RPMI8226 (cell line): ENCODE results near the gene SH3BP1.

Experiments used
- DNase-seq: peaks from one replicate; pipeline ENCODE4 v3.0.0-alpha.2; 2015

SH3BP1 gene

GRCh38 chr22:37659066-37659896 lies 19.8 kb downstream of the SH3BP1 start:
- DNase-seq, result peak; percentile 56

DNA sequence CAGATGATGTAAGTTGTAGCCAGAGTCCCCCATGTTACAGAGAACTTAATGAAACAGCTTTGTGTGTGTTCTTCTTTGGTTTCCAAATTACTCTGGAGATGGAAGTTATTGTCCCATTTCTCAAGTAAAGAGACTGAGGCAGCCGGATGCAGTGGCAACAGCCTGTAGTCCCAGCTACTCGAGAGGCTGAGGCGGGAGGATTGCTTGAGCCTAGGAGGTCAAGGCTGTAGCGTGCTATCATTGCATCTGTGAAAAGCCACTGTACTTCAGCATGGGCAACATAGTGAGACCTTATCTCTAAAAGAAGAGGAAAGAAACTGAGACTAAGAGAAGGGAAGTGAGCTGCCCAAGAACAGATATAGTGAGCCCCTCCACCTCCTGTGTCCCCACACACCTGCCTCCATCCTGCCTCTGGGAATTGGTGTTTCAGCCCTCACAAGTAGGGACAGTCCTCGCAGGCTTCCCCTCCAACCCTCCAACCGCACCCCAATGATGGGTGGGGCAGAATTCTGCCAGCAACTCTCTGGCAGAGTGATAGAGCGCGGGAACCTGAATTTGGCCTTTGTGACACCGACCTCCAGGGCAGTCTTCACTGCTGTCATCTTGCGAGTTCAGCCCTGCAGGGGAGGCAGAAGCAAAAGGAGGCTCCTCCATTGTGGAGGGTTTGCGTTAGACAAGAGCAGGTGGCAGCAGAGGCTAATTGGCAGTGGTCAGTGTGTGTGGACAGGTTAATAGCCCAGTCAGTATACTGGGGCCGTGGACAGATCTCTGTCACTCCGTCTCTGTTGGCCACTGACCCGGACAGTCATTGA lies 20.6 kb downstream of the SH3BP1 start:
- DNase-seq, result peak; percentile 24

DNA sequence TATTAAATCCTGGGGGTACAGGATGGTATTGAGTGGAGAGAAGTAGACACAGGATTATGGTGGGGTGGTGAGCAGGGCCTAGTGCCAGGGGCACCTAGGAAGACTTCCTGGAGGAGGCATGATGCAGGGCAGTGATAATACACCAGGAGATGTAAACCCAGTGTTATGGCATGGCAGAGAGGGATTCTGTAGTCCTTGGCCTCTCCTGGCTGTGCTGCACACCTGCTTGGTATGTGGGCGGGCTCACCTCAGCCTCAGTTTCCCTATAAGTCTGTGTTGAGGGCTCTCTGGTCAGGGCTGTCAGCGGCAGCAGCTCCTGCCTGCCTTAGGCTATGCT lies 21.2 kb downstream of the SH3BP1 start:
- DNase-seq, result no peak

DNA sequence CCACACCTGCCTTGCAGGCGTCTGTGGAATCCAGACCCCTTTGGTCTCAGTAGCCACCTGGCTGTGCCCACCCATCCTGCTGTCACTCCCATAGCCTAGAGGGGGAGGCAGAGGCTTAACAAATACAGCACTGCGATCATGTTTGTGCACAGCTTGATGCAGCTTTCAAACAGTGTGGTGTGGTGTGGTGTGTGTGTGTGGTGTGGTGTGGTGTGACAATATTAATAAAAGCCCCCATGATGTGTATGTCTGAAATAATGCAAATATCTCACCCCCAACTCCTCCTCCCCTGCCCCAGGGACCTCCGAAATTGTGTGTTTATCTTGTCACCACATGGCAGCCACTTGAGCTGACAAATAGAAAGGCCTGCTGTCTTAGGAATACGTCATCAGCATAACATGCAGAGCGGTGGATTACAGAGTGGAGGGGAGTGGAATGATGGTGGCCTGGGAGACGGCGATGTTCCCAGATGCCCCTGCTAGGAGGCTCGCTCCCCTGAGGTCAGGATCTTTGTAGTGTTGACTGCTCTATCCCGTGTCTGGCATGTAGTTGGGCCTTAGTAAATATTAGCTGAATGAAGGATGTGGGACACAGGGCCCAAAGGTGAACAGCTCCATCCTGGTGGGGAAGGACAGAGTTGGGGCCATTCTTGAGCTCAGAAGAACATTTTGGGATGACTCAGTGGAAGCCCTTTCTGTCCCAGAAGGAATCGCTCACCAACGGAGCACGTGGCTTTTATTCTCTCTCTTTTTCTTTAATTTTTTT lies 21.9 kb downstream of the SH3BP1 start:
- DNase-seq, result no peak

DNA sequence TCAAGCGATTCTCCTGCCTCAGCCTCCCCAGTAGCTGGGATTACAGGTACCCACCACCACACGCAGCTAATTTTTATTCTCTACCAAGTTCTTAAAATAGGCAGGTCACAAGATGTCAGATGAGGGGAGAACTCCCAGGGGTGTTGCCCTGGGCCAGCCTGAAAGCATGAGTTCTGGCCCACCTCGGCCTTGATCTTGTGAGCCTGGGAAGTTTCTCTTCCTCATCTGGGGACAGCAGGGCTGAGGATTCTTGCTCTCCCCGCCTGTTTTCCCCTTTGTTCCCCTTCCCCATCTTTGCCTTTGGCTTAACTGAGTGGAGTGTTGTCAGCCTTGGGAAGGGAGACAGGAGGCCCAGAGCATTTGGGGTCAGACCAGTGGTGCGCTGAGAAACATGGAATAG lies 22.6 kb downstream of the SH3BP1 start:
- DNase-seq, result no peak

- DNase-seq, result no peak
Measured at GRCh38 chr22:37663521-37664140, 24.2 kb downstream of the SH3BP1 start.

- no peak for DNase-seq
Measured at GRCh38 chr22:37664249-37665101, 25.0 kb downstream of the SH3BP1 start.

DNA sequence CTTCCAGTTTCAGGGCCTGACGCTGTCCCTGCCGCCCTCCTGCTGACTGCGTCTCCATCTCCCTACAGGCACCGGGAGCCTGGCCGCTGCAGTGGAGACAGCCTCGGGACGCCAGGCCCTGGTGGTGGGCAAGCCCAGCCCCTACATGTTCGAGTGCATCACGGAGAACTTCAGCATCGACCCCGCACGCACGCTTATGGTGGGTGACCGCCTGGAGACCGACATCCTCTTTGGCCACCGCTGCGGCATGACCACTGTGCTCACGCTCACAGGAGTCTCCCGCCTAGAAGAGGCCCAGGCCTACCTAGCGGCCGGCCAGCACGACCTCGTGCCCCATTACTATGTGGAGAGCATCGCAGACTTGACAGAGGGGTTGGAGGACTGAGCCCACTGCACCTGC lies 26.0 kb downstream of the SH3BP1 start:
- DNase-seq, result no peak

DNA sequence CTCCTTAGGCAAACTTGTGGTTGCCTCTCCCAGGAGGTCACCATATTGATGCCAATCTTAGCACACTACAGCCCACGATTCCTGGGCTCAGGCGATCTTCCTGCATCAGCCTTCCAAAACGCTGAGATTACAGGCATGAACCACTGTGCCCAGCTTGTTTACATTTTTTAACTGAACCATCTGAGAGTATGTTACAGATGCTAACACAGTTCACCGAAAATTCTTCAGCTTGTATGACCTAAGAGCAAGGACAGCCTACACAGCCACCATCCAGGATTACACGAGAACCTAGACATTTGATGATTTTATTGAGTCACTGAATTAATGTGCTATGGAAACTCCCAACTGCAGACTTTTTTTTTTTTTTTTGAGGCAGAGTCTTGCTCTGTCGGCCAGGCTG lies 30.1 kb downstream of the SH3BP1 start:
- DNase-seq, result no peak

DNA sequence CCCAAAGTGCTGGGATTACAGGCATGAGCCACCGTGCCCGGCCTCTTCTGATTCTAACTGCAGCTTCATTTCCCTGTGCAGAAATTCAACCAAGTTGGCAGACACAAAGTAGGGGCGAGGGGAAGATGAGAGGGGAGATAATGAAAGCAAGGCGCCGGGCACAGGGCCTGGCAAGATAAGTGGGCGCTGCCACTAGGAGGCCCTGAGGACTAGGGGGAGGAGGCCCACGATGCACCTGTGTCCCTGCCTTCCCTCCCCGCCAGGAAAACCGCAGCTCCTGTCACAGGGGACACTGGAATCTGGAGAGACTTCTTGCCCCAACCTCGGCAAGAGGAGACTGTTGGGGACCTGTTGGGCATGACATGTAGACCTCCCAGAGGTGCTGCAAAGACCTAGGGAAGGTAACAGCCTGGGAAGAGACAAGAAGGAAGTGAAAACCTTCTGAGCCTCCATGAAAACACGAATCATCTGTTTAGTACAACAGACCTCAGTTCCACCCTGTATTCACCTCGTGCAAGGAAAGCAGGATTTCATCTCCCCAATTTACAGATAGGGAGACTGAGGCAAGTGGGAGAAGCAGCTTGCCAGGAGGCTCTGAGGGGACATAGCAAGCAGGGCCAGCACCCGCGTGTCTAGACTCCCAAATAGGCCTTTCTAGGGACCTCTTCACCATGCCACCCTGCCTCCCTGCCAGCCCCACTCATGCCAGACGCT lies 32.9 kb downstream of the SH3BP1 start:
- DNase-seq, result peak; percentile 78

DNA sequence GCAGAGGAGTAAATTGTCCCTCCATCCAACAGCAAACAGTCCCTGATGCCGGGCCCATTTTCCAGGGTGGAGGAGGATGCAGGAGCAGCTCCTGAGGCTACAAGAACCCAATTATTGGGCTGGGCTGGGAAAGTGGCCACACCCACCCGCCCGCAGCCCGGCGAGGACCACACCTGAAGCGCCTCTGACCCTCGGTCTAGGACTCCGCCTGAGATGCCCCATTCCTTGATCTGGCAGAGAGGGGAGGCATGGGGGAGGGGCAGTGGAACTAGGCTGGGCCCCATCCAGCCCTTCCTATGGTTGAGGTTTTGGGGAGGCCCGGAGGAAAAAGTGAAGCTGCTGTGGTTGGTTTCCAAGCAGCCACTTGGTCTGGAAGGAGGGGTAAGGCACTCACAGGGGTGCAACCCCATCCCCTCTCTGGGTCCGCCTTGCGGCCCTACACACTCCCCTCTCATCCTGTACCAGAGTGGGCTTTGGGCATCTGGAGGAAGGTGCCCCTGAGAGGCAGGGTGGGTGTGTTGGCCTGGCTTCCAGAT lies 33.5 kb downstream of the SH3BP1 start:
- no peak for DNase-seq

DNA sequence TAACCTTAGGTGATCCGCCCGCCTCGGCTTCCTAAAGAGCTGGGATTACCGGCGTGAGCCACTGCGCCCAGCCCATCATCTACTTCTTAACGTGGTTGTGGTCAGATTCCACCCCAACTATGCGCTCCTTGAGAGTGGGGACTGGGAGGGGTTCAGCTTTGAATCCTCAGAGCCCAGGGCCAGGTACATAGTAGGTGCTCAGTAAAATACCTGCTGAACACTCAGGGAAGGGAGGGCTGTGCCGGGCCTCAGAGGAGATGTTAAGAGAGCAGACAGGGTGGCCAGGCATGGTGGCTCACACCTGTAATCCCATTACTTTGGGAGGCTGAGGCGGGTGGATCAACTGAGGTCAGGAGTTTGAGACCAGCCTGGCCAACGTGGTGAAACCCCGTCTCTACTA lies 34.8 kb downstream of the SH3BP1 start:
- no peak for DNase-seq

DNA sequence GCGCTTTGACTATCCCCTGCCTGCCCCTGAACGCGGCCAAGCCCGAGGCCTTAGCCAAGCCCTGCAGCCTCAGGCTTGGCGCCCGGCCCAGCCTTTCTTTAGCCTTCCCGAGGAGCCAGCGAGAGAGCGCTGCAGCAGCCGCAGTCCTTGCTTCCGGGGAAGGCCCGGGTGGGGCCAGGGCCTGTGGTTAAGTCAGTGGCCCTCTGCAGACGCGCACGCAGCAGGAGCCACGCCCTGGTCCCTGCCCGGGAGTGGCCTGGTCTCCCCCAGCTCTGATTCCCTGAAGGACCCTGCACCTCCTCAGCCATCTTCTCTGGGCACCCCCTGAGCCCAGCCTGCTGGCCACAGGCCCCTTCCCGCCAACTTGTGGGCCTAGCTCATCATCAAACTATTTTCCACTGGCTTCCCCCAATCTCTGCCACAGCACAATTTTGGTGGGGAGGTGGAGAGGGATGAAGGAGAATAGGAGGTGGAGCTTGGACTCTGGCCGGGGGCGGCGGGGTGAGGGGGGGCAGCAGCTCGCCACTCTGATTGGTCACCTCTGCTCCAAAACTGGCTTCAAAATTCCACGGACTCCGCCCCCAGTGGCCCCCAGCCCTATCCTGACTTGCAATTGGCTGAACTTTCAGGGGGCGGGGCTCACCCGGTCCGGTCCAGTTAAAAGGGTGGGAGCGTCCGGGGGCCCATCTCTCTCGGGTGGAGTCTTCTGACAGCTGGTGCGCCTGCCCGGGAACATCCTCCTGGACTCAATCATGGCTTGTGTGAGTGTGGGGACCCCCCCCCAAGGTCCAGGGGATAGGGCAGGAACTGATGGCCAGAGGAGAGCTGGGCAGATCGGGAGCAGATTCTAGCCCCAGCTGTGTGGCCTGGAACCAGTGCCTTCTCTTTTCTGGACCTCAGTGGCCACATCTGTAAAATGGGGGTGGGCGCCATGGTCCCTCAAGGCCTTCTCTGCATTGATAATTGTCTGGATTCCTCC lies 35.8 kb downstream of the SH3BP1 start, which contains the start of gene LGALS1:
TSS of gene LGALS1 (plus strand) at position 686 of the 979 bp plus-strand sequence. CDS start at position 753, 67 bp downstream.
- peak; percentile 97 for DNase-seq

DNA sequence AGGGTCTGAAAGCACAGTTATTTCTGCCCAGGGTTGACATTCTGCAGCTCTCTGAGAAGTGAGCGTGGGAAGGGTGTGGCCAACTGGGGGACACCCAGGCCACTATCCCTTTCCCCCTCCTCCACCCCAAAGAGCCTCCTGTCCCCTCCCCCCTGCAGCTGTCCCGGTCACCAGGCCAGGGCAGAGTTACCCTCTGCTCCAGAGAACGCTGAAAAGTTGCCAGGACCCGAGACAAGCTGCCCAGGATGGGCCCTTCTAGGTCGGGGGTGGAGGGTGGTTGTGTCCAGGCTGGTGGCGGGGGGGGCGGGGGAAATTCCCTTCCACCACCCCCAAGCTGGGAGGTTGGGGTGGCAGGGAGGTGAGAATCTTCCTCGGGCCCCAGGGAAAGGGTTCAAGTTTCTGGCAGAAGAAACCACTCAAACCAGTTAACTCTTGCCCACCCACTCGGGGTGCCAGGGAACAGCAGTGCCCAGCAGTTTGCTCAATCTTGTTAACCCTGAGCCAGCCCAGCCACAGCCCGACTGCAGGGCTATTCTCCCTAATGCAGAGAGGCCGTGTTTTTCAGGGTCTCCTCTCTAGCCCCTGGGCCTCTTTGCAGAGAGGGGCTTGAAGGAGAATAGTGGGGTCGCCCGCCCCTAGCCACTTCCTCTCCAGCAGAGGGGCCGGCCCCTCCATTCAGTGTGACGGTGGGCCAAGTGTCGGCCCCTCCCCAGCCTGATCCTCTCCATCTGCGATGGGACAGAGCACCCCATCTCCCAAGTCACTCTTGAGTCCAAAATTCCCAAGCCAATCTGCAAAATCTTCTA lies 36.7 kb downstream of the SH3BP1 start:
- DNase-seq, result peak; percentile 81

GRCh38 chr22:37676736-37677492 lies 37.4 kb downstream of the SH3BP1 start:
- peak; percentile 95 for DNase-seq

GRCh38 chr22:37677493-37677974 lies 38.1 kb downstream of the SH3BP1 start:
- no peak for DNase-seq

- DNase-seq, result no peak
Measured at GRCh38 chr22:37678372-37678771, 38.9 kb downstream of the SH3BP1 start.

DNA sequence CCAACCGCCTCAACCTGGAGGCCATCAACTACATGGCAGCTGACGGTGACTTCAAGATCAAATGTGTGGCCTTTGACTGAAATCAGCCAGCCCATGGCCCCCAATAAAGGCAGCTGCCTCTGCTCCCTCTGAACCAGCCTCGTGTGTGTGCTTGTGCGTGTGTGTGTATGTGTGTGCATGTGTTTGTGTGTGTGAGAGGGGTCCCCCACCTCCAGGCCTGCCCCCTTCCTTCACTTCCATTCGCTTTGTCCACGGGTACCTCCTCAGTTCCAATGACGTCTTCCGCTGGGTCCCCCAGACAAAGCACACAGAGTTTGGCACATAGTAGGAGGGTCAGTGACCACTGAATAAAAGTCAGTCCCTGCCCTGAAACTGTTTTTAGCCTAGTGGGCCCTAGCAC lies 40.2 kb downstream of the SH3BP1 start:
- no peak for DNase-seq
